SK-N-SH treated with all-trans-retinoic acid at 6 μM for 48 hours (cell line): ENCODE measurements around the gene RAD51B.

Experiments
- ATAC-seq: fragments of 200-7000 bp; cut with Tn5 transposase; 3 replicates; pipeline ENCODE4 v1.9.1; 2020; ENCODE audit warnings: mild to moderate bottlenecking, moderate library complexity
- ARNTL ChIP-seq: fragments of 450-650 bp; formaldehyde crosslinking; IDR thresholded peaks from 2 replicates; pipeline ENCODE4 v1.5.0; 2020; ENCODE audit warnings: low read depth, mild to moderate bottlenecking, moderate library complexity, borderline replicate concordance
- BACH2 ChIP-seq: fragments of 250-450 bp; sonication (Bioruptor Pico); IDR thresholded peaks from 2 replicates; pipeline ENCODE4 v1.9.0; 2021; ENCODE audit warnings: mild to moderate bottlenecking, borderline replicate concordance
- CREB5 ChIP-seq: fragments of 250-450 bp; sonication (Bioruptor Pico); IDR thresholded peaks from 2 replicates; pipeline ENCODE4 v1.5.1; 2020; ENCODE audit warnings: low read depth, mild to moderate bottlenecking, moderate library complexity
- CSRNP3 ChIP-seq: fragments of 250-450 bp; sonication (Bioruptor Pico); IDR thresholded peaks from 2 replicates; pipeline ENCODE4 v1.5.1; 2021; ENCODE audit warnings: mild to moderate bottlenecking, moderate library complexity
- ESRRG ChIP-seq: fragments of 250-450 bp; sonication (Bioruptor Pico); IDR thresholded peaks from 2 replicates; pipeline ENCODE4 v1.6.1; 2021; ENCODE audit warnings: mild to moderate bottlenecking
- GLIS3 ChIP-seq: fragments of 250-450 bp; sonication (Bioruptor Pico); IDR thresholded peaks from 2 replicates; pipeline ENCODE4 v1.5.0; 2020; ENCODE audit warnings: mild to moderate bottlenecking, moderate library complexity
- ISL1 ChIP-seq: fragments of 250-450 bp; sonication (Bioruptor Pico); IDR thresholded peaks from 2 replicates; pipeline ENCODE4 v2.1.2; 2022; ENCODE audit warnings: mild to moderate bottlenecking, moderate library complexity
- OSR1 ChIP-seq: fragments of 250-450 bp; sonication (Bioruptor Pico); IDR thresholded peaks from 2 replicates; pipeline ENCODE4 v1.8.0; 2022; ENCODE audit warnings: moderate library complexity, mild to moderate bottlenecking, inconsistent platforms
- PATZ1 ChIP-seq: fragments of 250-450 bp; sonication (Bioruptor Pico); IDR thresholded peaks from 2 replicates; pipeline ENCODE4 v1.8.0; 2020; ENCODE audit warnings: mild to moderate bottlenecking, moderate library complexity, borderline replicate concordance
- POU6F1 ChIP-seq: fragments of 250-450 bp; sonication (Bioruptor Pico); IDR thresholded peaks from 2 replicates; pipeline ENCODE4 v1.8.0; 2021; ENCODE audit warnings: low read depth, mild to moderate bottlenecking, moderate library complexity, borderline replicate concordance
- PPARA ChIP-seq: fragments of 250-450 bp; sonication (Bioruptor Pico); IDR thresholded peaks from 2 replicates; pipeline ENCODE4 v1.5.0; 2020; ENCODE audit warnings: mild to moderate bottlenecking, borderline replicate concordance
- RARB ChIP-seq: fragments of 250-450 bp; sonication (Bioruptor Pico); IDR thresholded peaks from 2 replicates; pipeline ENCODE4 v1.8.0; 2021; ENCODE audit warnings: mild to moderate bottlenecking, moderate library complexity
- SNAI2 ChIP-seq: fragments of 250-450 bp; sonication (Bioruptor Pico); IDR thresholded peaks from 2 replicates; pipeline ENCODE4 v1.5.0; 2020; ENCODE audit warnings: mild to moderate bottlenecking, moderate library complexity
- TCF4 ChIP-seq: fragments of 250-450 bp; sonication (Bioruptor Pico); IDR thresholded peaks from 2 replicates; pipeline ENCODE4 v1.8.0; 2021; ENCODE audit warnings: mild to moderate bottlenecking, moderate library complexity, borderline replicate concordance
- TOX ChIP-seq: fragments of 250-450 bp; sonication (Bioruptor Pico); IDR thresholded peaks from 2 replicates; pipeline ENCODE4 v1.8.0; 2021; ENCODE audit warnings: mild to moderate bottlenecking, moderate library complexity, borderline replicate concordance
- ZC3H10 ChIP-seq: fragments of 250-450 bp; sonication (Bioruptor Pico); IDR thresholded peaks from 2 replicates; pipeline ENCODE4 v1.5.1; 2021; ENCODE audit warnings: mild to moderate bottlenecking, moderate library complexity
- ZFP3 ChIP-seq: fragments of 250-450 bp; sonication (Bioruptor Pico); IDR thresholded peaks from 2 replicates; pipeline ENCODE4 v1.5.0; 2020; ENCODE audit warnings: mild to moderate bottlenecking, moderate library complexity
- ZFP30 ChIP-seq: fragments of 450-650 bp; formaldehyde crosslinking; IDR thresholded peaks from 2 replicates; pipeline ENCODE4 v1.5.0; 2022; ENCODE audit warnings: mild to moderate bottlenecking, moderate library complexity
- ZNF70 ChIP-seq: fragments of 450-650 bp; formaldehyde crosslinking; IDR thresholded peaks from 2 replicates; pipeline ENCODE4 v1.5.0; 2020; ENCODE audit warnings: mild to moderate bottlenecking, moderate library complexity
- ZNF8 ChIP-seq: fragments of 450-650 bp; formaldehyde crosslinking; IDR thresholded peaks from 2 replicates; pipeline ENCODE4 v1.5.0; 2020; ENCODE audit warnings: mild to moderate bottlenecking, moderate library complexity

Gene RAD51B

GRCh38 chr14:68198713-68199495 lies 379.3 kb downstream of the RAD51B start:
- no peak for TF ChIP-seq ZNF70 (CRISPR knock-in tag)
- no peak for TF ChIP-seq SNAI2 (CRISPR knock-in tag)
- no peak for TF ChIP-seq TOX (CRISPR knock-in tag)
- no peak for TF ChIP-seq PATZ1
- TF ChIP-seq CSRNP3 (CRISPR knock-in tag): no peak
- no peak for TF ChIP-seq ARNTL (CRISPR knock-in tag)
- no peak for TF ChIP-seq POU6F1 (CRISPR knock-in tag)
- TF ChIP-seq ZFP30 (CRISPR knock-in tag): no peak
- no peak for TF ChIP-seq ESRRG (CRISPR knock-in tag)
- TF ChIP-seq PPARA: no peak
- TF ChIP-seq BACH2: no peak
- TF ChIP-seq ZC3H10 (CRISPR knock-in tag): no peak
- no peak for TF ChIP-seq ISL1
- TF ChIP-seq ZFP3 (CRISPR knock-in tag): no peak
- TF ChIP-seq OSR1 (CRISPR knock-in tag): no peak
- TF ChIP-seq CREB5 (CRISPR knock-in tag): no peak
- no peak for TF ChIP-seq GLIS3 (CRISPR knock-in tag)
- no peak for TF ChIP-seq RARB (CRISPR knock-in tag)
- TF ChIP-seq ZNF8: no peak
- TF ChIP-seq, all 23 proteins: peak for 0
- no peak for ATAC-seq

GRCh38 chr14:68199554-68200151 lies 380.1 kb downstream of the RAD51B start:
- TF ChIP-seq CREB5 (CRISPR knock-in tag): no peak
- 0 out of 2 replicates have a peak, but pooled peaks have one; percentile 52 for TF ChIP-seq ZC3H10 (CRISPR knock-in tag)
- TF ChIP-seq ISL1: peak; percentile 75
- TF ChIP-seq TOX (CRISPR knock-in tag): 0 out of 2 replicates have a peak, but pooled peaks have one; percentile 23
- ATAC-seq: peak; percentile 84

- no peak for ATAC-seq
- TF ChIP-seq RARB (CRISPR knock-in tag) (no peak), PATZ1 (no peak), ZNF8 (no peak), BACH2 (no peak), ESRRG (CRISPR knock-in tag) (no peak), TCF4 (CRISPR knock-in tag) (no peak), CREB5 (CRISPR knock-in tag) (no peak)
These were observed 384.3 kb downstream of the RAD51B start for GRCh38 chr14:68203871-68204270.
